ENCODE measurements around the gene LAMC1. TPM values are rescaled to one million over a fixed set of nuclear protein-coding genes. Genes with fewer than 3 reads are reported as not detected.

LAMC1 gene
- total and polyA plus RNA-seq, 10 of the 15 experiments (the other 5 are each of a cell fraction or from before 2014, with no cell fraction given): 4.6 to 51.4 (median 25.6) TPM

GRCh38 chr1:183101081-183101480 lies 77.9 kb downstream of the LAMC1 start:
- no peak for FAIRE-seq
- in situ Hi-C loops (cut with MboI): no loop called here
- CTCF ChIA-PET: no interaction called here

More at GRCh38 chr1:183101081-183101480, 77.9 kb downstream of the LAMC1 start:
- DNase-seq (ENCODE audit: low read depth, low spot score) (no peak), ATAC-seq (no peak)
- Histone ChIP-seq H3K27ac (ENCODE audit: control insufficient read depth, insufficient read depth) (no peak overlapping the region), H3K79me2 (ENCODE audit: control insufficient read depth, insufficient read depth, low read length) (no peaks in the 10 kb centered on the region; the same call in 1 of the 2 replicates), H3K4me1 (ENCODE audit: control insufficient read depth, insufficient read depth, low read length) (peaks cover 8% of the 10 kb centered on the region; the same call in 1 of the 2 replicates), H3K27me3 (replicated peaks in 1 of 2; ENCODE audit: control insufficient read depth in 2 of 2, insufficient read depth in 2 of 2, low read length in 1 of 2) (no peaks in the 10 kb centered on the region), H2AFZ (ENCODE audit: control insufficient read depth, low read depth, low read length) (no peak overlapping the region), H3K9ac (ENCODE audit: control insufficient read depth, insufficient read depth, low read length) (no peak overlapping the region), H3K36me3 (ENCODE audit: control insufficient read depth in 2 of 2, insufficient read depth in 2 of 2, low read length in 1 of 2) (peaks cover 3 to 5% of the 10 kb centered on the region in 2 experiments; a peak in 3 of 4 replicates), H3K4me3 (no peak overlapping the region), H3K9me3 (replicated peaks; ENCODE audit: control insufficient read depth, insufficient read depth, low read length) (no peaks in the 10 kb centered on the region), H3K4me2 (ENCODE audit: control insufficient read depth, insufficient read depth) (no peak overlapping the region), H4K20me1 (ENCODE audit: control insufficient read depth, insufficient read depth) (no peaks in the 10 kb centered on the region)
- POLR2A ChIA-PET: no interaction called here
- no peak for TF ChIP-seq NFXL1 (IDR thresholded peaks at IDR 0.05; ENCODE audit: borderline replicate concordance)
- TF ChIP-seq E2F8 (IDR thresholded peaks at IDR 0.05; ENCODE audit: low read depth, partially characterized antibody): no peak
- TF ChIP-seq CREB1 (IDR thresholded peaks at IDR 0.05; ENCODE audit: low read depth): no peak
- TF ChIP-seq NR2C2 (IDR thresholded peaks at IDR 0.05; ENCODE audit: borderline replicate concordance, control insufficient read depth, insufficient read length, low read depth): no peak
- TF ChIP-seq SUZ12 (IDR thresholded peaks at IDR 0.05; ENCODE audit: unreplicated experiment): no peak
- no peak for TF ChIP-seq CREM (IDR thresholded peaks at IDR 0.05; ENCODE audit: low read depth)
- no peak for TF ChIP-seq KLF5 (IDR thresholded peaks at IDR 0.05; ENCODE audit: partially characterized antibody)
- no peak for TF ChIP-seq NFYA (IDR thresholded peaks at IDR 0.05; ENCODE audit: borderline replicate concordance, low read depth, low read length)
- TF ChIP-seq CEBPZ (IDR thresholded peaks at IDR 0.05; ENCODE audit: low read depth, low read length): no peak
- no peak for TF ChIP-seq SUPT20H (IDR thresholded peaks at IDR 0.05; ENCODE audit: borderline replicate concordance, control insufficient read depth, low read depth, low read length)
- no peak for TF ChIP-seq MYB (IDR thresholded peaks at IDR 0.05; ENCODE audit: borderline replicate concordance, low read depth, low read length)
- no peak for TF ChIP-seq SIN3A (IDR thresholded peaks at IDR 0.05; ENCODE audit: low read depth, low read length)
- no peak for TF ChIP-seq EGR1 (IDR thresholded peaks at IDR 0.05; ENCODE audit: borderline replicate concordance in 1 of 2, low read depth in 2 of 2, low read length in 2 of 2)
- no peak for TF ChIP-seq NR2C1 (IDR thresholded peaks at IDR 0.05)
- no peak for TF ChIP-seq LARP7 (IDR thresholded peaks at IDR 0.05)
- TF ChIP-seq BCL11A (IDR thresholded peaks at IDR 0.05; ENCODE audit: low read depth, low read length): no peak
- no TSS peak for BruUV-seq (replicated peaks)
- RAD21 ChIA-PET (ENCODE audit: unreplicated experiment): interaction anchor here (2.0 kb wide), 1 partner anchor 138 kb away, joined by 5 read pairs; no protein-coding TSS in a partner anchor
- intact Hi-C loops (cut with micrococcal nuclease; ENCODE audit: unreplicated experiment): no loop called here
- SMC1A ChIA-PET (ENCODE audit: uncharacterized antibody, unreplicated experiment): interaction anchor here (1.0 to 2.0 kb wide), 2 partner anchors 17 to 29 kb away, joined by 3 to 19 read pairs; no protein-coding TSS in a partner anchor
- 78% methylated on average over 4 of the region's 4 CpGs for WGBS (ENCODE audit: insufficient coverage, insufficient replicate concordance, low lambda C conversion rate, missing lambda C conversion rate)
